Tibial nerve (tissue), 3 donors: Measurements from ENCODE around the gene TCP11.

ENCODE experiments used
- CTCF ChIP-seq, 5 experiments: fragments of 200-600 bp in 3 of 5; fragments of 450-650 bp in 2 of 5; sonication (generic) in 3 of 5; IDR thresholded peaks; one replicate each; pipeline ENCODE4 v1.5.1; 2016 to 2019; ENCODE audit warnings: antibody characterized with exemption in 5 of 5, mild to moderate bottlenecking in 3 of 5, moderate library complexity in 2 of 5
- POLR2A ChIP-seq, 2 donors: fragments of 450-650 bp; IDR thresholded peaks; one replicate each; pipeline ENCODE4 v1.6.1; 2017; ENCODE audit warnings: antibody characterized with exemption in 2 of 2, mild to moderate bottlenecking in 2 of 2, moderate library complexity in 2 of 2

GRCh38 chr6:35185971-35186370 lies 44.8 kb upstream of the TCP11 start:
- TF ChIP-seq POLR2A (IDR thresholded peaks at IDR 0.05) (no peak), CTCF (IDR thresholded peaks at IDR 0.05) (no peak)
